ENCODE data around the gene ARSB. TPM values are rescaled to one million over a fixed set of nuclear protein-coding genes. Genes with fewer than 3 reads are reported as not detected.

ARSB gene
- total RNA-seq, 1 donor, result 32.7 TPM

DNA sequence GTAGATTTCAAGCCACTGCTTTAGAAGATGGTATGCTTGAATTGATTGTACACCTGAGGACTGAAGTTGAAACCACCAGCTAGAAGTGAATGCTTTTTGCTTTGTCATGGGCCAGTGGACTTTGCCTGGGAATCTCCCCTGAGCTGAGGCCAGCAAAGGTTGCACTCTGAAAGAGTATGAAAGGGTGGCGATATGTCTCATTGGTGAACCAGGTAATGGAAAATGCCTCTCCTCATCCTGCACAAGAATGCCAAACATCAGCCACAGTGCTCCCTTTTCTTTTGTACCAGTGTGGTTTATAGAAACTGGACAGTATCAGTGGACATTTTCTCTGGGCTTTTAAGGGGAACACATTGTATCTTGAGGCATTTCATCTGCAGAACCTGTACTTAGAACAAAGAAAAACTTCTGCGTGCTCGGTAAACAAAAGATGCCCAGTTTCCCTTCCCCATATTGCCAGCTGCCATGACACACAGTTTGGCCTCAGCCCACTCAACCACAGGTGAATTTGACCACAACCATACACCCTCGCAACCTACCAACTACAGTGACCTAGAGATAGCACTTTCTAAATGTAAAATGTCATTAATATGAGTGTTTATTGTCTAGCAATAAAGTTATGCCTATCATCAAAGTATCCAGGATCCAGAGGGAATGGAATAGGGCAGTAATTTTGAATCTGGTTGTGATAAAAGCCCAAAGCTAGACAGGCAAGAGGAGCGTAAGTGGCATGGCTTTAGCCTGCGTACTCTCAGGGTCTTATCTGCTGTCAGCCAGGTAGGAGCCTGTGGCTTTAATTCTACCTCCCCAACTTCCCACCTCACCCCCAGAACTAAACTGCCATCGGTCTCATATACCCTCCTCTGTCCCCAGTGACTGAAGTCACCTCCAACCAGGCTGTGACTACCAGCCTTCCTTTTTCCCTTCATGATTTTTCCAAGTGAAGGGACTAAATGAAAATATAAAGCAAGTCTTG is 257.0 kb downstream of the ARSB start:
- TF ChIP-seq CTCF (IDR thresholded peaks at IDR 0.05; ENCODE audit: insufficient read depth, low read length), result no peak
- DNase-seq (ENCODE audit: low read depth), result no peak

More for the DNA sequence above, 257.0 kb downstream of the ARSB start:
- H3K4me3 ChIP-seq (ENCODE audit: low read depth, low read length), result no peak overlapping the region

Small RNA genes within 50 kb of the gene (small RNA-seq; reads per million reads assigned to genes)
- gene AC025755.1, result not detected

Other genes with a start within 250 kb of the ARSB start
- gene DMGDH, start 84.4 kb upstream of the ARSB start, total RNA-seq (ENCODE audit: low replicate concordance), result 4.2 and 7.3 TPM in 2 replicates
- gene BHMT2, start 84.5 kb upstream of the ARSB start, total RNA-seq (ENCODE audit: low replicate concordance), result 5.0 and 6.8 TPM in 2 replicates
- 0.27 TPM in 1 of 2 replicates, not detected in the other for gene BHMT, start 126.5 kb upstream of the ARSB start, total RNA-seq (ENCODE audit: low replicate concordance)